Pulmonary artery endothelial cell (primary cell): ENCODE results near the gene INPP5A. TPM values are rescaled to one million over a fixed set of nuclear protein-coding genes. Genes with fewer than 3 reads are reported as not detected.
"Not testable (repeated sequence)": the region's sequence is repeated elsewhere in the genome, so short reads cannot be mapped to it uniquely, and the experiment has no call there.

ENCODE experiments used
- DNase-seq: peaks from one replicate; pipeline ENCODE4 v3.0.0-alpha.2; 2011; ENCODE audit warnings: low read depth, low spot score
- total RNA-seq: library from RNA; depleted of rRNA; stranded (reverse); fragments of >200 nt; gene quantifications from 2 replicates; pipeline ENCODE4 v1.2.3, GENCODE V29; 2014

Gene INPP5A
- total RNA-seq, 1 donor from 2014 or later = 25.4 TPM

GRCh38 chr10:132754071-132754470 is 216.5 kb downstream of the INPP5A start:
- DNase-seq = no peak

- no peak for DNase-seq
Measured at GRCh38 chr10:132755166-132755711, 217.7 kb downstream of the INPP5A start.

DNA sequence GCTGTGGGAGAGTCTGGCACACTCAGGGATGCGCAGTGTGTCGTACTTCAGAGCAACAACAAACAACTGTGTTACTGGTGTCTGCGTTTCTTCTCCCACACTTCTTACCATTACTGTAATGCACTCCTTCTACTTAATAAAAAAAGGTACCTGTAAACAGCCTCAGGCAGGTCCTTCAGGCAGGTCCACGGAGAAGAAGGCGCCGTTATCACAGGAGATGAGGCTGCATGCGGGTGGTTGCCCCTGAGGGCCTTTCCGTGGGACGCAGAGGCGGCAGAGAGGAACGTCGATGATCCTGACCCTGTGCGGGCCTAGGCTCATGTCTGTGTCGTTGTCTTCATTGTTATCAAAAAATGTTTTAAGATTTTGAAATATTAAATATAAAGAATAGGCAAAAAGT is 219.0 kb downstream of the INPP5A start:
- DNase-seq = no peak

GRCh38 chr10:132757171-132757570 is 219.6 kb downstream of the INPP5A start:
- DNase-seq = no peak

DNA sequence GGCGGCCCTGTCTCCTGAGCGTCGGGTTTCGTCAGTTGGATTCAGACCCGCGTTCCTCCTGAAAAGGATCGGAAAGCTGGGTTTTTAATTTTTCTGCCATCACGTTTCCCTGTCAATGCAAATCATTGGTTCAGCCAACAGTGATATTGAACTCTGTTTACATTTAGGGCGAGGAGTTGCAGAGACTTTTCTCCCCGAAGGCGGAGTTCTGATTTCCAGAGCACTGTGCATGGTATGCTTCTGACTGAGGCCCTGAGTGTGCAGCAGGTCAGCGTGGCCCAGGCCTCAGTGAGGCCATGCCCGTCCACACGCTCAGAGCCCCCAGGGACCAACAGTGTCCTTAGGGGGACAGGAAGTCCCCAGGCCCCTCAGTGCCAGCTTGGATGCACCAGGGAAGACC is 221.3 kb downstream of the INPP5A start:
- no peak for DNase-seq

GRCh38 chr10:132761395-132762060 is 223.9 kb downstream of the INPP5A start:
- no peak for DNase-seq

GRCh38 chr10:132762267-132762666 is 224.7 kb downstream of the INPP5A start:
- DNase-seq = no peak

DNA sequence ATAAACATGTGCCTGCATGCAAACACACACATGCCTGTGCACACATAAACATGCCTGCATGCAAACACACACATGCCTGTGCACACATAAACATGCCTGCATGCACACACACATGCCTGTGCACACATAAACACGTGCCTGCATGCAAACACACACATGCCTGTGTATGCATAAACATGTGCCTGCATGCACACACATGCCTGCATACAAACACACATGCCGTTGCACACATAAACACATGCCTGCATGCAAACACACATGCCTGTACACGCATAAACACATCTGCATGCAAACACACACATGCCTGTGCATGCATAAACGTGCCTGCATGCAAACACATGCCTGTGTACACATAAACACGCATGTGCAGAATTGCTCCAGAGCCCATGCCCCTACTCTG is 226.0 kb downstream of the INPP5A start:
- DNase-seq = no peak

- DNase-seq = no peak
Measured at GRCh38 chr10:132764108-132764507, 226.5 kb downstream of the INPP5A start.

DNA sequence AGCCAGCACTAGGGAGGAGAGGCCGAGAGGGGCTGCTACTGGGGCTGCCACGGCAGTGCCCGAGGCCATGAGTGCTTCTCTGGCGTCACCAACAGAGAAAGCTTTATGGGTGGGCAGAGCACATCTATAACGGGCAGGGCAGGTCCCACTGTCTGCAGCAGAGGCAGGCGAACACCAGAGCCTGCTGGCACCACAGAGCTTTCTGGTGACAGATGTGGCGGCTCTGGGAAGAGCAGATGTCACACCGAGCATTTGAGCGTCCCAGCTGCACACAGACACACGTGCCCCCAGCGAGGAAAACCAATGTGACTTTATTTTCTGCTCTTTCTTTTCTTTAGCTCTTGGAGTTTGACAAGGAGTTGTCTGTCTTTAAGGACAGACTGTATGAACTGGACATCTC is 227.8 kb downstream of the INPP5A start:
- no peak for DNase-seq

DNA sequence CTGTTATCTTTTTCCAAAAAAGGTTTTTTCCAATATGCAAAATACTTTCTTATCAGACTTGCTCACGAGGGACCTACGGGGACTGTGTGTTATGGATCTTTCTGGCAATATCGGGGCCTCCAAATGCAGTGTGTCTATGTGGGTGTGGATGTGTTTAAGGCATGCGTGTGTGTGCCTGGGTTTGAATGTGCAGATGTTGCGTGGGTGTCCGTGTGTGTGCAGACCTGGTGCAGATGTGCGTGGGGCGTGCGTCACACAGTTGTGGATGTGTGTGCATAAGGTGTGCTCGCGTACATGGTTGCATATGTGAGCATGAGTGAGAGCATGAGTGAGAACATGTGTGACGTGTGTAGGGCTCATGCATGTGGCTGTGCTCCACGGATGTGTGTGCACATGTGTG is 228.7 kb downstream of the INPP5A start:
- DNase-seq = no peak

DNA sequence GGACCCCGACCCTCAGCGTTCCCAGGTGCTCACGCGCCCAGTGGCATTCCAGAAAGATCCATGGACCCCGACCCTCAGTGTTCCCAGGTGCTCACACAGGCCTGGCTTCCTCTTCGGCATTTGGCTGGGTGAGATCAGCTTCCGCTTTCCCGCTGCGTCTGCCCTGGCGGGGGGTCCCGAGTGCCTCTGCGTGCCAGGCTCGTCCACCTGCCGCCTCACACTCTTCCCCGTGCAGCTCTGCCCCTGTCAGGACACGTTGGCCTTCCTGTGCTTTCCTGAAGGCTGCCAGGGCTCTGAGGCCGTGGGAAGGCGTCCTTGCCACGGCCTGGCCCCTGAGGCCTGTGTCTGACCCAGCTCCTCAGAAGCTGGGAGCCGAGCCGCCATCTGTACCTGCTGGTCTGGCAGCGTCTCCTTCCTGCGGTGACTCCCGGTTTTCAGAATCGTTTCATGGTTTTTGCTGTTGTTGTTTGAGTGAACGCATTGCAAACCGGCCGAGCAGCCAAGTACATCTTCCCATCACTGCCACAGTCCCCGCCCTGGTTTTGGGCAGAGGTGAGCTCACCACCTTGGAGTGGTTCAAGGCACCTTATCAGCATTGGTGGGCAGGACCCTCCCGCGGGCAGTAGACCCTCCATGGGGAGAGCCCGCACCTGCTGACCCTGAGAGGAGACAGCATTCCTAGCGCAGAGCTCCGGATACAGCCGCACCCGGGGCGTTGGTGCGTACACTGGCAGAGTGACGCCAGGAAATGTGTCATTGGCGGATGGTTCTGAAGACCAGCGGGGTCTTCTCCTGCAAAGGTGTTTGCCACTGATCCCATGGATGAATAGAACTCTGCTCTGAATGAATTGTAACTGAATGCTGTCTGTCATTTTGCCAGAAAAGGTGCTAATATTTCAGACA is 231.0 kb downstream of the INPP5A start:
- no peak for DNase-seq

DNA sequence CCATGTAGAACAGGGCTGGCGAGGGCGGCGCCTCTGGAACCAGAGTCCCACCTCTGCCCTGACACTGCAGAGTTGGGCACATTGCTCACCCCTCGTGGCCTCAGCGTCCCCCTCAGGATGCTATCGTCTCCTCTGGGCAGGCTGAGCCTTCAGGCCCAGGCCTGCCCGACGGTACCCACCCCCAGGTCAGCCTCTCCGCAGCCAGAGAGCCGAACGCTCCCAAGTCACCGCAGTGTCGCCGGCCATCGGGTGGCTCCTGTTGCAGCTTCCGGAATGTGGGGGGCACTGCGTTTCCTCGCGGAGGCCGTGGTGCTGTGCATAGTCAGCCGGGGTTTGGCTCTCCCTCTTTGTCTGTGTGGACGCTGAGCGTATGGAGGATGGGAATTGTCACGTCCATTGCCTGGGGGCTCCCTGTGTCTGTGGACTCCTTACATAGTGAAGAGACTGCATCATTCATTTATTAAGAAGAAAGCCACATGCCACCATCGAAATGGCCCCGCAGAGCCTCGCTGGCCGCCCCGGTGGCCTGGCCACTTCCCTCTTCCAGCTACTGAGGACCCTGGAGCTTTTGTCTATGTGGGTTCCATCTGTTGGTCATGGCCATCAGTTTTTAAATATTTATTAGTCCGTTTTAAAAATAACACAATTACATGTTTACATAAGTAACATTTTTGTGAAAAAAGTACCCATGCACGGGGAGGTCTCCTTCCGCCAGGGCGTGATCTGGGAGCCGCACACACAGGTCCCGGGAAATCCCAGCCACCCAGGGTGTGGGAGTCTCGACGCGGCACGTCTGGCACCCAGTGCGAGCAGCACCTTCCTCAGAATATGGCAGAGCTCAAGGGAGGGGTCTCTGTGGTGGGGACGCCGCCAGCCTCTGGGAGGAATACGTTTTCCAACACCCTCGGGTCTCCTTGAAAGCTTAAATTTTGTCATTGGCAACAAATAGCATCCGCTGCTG is 232.8 kb downstream of the INPP5A start:
- DNase-seq = no peak

DNA sequence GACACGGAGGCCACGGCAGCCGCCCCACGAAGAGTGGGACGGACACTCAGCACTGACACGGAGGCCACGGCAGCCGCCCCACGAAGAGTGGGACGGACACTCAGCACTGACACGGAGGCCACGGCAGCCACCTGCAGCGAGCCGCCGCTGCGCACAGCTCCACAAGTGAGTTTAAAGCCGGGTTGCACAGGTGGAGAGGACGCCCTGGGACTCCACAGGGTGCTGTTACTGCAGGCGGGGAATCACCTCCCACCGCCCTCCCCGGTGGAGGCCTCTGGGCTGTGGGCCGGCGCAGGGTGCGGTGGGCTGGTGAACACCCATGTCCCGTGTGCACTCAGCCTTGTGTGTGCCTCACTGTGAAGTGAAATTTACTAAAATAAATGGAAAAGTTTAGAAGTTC is 235.2 kb downstream of the INPP5A start:
- not testable (repeated sequence) for DNase-seq

DNA sequence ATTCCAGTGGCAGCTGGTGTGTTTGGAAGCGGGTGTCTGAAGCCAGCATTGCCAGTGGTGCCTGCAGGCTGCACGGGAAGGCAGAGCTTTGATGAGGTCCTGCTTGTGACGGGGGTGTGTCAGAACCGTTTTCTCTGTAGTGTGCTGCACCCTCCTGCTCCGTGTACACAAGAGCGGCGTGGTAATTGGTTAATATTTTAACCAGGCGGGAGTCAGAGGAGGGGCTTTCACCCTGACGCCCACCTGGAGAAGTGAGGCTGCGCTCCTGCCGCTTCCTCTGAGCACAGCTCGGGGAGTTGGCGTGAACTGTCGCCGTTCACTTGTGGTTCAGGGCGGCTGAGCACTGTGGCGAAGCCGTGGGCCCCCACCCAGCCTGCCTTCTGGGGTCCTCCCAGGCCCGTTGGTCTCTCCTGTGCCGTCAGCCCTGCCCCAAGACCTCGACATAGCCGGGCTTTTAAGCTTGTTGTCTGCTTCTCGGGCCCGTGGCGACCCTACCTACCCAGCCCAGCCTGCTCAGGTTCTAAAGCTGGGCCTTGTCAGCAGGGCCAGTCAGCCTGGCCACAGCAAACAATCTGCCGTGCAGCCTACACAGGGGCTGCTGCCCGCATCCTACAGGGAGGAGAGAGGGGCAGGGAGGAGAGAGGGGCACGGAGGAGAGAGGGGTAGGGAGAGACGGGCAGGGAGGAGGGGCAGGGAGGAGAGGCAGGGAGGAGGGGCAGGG is 236.8 kb downstream of the INPP5A start:
- no peak for DNase-seq

GRCh38 chr10:132774902-132775863 is 237.6 kb downstream of the INPP5A start:
- no peak for DNase-seq

DNA sequence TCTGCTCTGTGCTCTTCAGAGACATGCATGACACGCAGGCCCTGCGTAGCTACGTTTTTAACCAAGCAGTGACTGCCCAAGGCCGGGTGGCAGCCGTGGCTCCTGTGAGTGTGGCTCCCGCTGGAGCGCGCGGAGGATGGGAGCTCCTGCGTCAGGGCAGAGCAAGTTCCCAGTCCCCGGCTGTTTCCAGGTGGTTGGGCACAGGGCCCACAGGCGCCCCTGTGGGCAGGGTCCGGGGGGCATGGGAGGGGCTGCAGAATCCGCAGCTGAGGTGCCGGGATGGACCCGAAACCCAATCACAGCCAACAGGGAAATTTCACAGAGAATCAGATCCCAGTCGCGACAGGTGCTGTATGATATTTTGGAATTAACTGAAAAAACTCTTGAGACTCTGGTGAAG is 238.6 kb downstream of the INPP5A start:
- no peak for DNase-seq

DNA sequence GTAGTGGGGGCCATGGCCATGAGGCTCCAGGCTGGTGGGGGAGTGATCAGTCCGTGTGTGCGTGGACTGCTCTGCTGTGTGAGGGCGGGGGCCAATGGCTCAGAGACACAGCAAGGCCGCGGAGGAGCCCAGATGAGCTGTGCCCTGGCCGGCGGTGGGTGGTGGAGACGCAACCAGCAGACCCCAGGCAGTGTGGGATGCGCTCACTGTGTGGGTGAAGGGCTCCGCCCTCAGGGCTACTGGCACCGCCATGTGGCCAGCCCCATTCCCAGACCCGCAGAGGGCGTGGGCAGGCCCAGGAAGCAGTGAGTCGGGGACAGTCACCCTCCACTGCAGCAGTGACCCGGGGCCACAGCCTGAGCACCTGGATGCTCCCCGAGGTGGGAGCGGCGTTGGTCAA is 239.2 kb downstream of the INPP5A start:
- no peak for DNase-seq

- no peak for DNase-seq
Measured at GRCh38 chr10:132777441-132777840, 239.9 kb downstream of the INPP5A start.
